ENCODE results near the gene VAMP5. TPM values are rescaled to one million over a fixed set of nuclear protein-coding genes. Genes with fewer than 3 reads are reported as not detected.
A peak's percentile ranks its signal among the peaks of the same experiment; 100 is the strongest.

Gene VAMP5
- total and polyA plus RNA-seq, 2 donors from 2014 or later = 46.0 to 145 TPM

DNA sequence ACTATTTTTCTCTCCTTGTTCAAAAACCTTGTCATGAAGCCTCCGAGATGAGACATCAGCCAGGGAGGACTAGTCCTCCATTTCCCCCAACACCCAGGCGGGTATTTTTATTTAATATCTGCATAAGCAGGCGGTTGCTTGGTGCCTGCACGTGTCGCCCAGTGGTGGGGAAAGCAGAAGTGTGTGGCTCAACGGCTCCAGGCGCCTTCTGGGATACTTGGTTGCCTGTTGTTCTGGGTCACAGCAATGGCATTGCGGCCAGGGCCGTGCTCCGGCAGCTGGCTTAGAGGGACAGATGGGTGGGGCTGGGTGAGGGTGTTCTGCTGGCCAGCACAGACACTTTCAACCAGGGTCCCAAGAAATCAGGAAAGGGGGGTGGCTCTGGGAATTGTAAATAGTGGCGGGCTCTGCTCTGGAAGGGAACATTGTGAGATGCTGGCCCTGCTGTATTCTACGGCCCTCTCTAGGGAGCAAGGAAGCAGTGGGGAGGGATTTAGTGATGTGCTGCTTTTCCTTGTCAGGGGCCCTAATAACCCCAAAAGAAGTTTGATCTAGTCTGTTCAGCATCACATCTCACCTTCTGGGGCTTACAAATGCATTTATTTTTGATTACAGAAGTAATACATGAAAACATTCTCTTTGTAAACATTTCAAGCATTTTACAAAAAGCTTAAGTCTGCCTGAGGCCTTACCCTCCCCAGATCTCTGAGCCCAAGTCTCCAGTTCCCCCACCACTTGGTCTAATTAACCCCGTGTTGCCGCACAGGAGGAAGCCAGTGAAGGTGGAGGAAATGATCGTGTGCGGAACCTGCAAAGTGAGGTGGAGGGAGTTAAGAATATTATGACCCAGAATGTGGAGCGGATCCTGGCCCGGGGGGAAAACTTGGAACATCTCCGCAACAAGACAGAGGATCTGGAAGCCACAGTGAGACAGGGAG is 5.7 kb upstream of the VAMP5 start:
- Histone ChIP-seq H3K9ac (ENCODE audit: low read length in 3 of 3) (peak overlapping the region in 2 of 3 donors; percentile 71 to 73), H3K9me3 (ENCODE audit: control insufficient read depth in 2 of 3, insufficient read depth in 1 of 3, low read length in 3 of 3) (no peaks in the 10 kb centered on the region), H3K27ac (ENCODE audit: low read depth in 2 of 2, low read length in 2 of 2) (peak overlapping the region; percentile 85 to 94), H3K4me1 (ENCODE audit: control insufficient read depth in 2 of 3, insufficient read depth in 2 of 3, low read depth in 1 of 3, low read length in 3 of 3) (peaks cover 0 to 24% (median 20%) of the 10 kb centered on the region in 3 donors), H3K36me3 (ENCODE audit: control insufficient read depth in 2 of 3, insufficient read depth in 3 of 3, low read length in 3 of 3) (peaks cover 0 to 8% (median under 1%) of the 10 kb centered on the region in 3 donors), H3K27me3 (ENCODE audit: control insufficient read depth, insufficient read depth, low read length) (no peaks in the 10 kb centered on the region), H3K4me3 (ENCODE audit: low read length in 3 of 3) (peak overlapping the region; percentile 31 to 80 (median 65))
- peak in 3 of 5 donors; percentile 25 to 85 (median 47) for DNase-seq
- intact Hi-C loops (cut with DNase I) = no loop called here
- TF ChIP-seq, protein P1, sequence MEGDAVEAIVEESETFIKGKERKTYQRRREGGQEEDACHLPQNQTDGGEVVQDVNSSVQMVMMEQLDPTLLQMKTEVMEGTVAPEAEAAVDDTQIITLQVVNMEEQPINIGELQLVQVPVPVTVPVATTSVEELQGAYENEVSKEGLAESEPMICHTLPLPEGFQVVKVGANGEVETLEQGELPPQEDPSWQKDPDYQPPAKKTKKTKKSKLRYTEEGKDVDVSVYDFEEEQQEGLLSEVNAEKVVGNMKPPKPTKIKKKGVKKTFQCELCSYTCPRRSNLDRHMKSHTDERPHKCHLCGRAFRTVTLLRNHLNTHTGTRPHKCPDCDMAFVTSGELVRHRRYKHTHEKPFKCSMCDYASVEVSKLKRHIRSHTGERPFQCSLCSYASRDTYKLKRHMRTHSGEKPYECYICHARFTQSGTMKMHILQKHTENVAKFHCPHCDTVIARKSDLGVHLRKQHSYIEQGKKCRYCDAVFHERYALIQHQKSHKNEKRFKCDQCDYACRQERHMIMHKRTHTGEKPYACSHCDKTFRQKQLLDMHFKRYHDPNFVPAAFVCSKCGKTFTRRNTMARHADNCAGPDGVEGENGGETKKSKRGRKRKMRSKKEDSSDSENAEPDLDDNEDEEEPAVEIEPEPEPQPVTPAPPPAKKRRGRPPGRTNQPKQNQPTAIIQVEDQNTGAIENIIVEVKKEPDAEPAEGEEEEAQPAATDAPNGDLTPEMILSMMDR (IDR thresholded peaks at IDR 0.05; ENCODE audit: borderline replicate concordance, extremely low read depth, insufficient read depth) = no peak
- FAIRE-seq = no peak

DNA sequence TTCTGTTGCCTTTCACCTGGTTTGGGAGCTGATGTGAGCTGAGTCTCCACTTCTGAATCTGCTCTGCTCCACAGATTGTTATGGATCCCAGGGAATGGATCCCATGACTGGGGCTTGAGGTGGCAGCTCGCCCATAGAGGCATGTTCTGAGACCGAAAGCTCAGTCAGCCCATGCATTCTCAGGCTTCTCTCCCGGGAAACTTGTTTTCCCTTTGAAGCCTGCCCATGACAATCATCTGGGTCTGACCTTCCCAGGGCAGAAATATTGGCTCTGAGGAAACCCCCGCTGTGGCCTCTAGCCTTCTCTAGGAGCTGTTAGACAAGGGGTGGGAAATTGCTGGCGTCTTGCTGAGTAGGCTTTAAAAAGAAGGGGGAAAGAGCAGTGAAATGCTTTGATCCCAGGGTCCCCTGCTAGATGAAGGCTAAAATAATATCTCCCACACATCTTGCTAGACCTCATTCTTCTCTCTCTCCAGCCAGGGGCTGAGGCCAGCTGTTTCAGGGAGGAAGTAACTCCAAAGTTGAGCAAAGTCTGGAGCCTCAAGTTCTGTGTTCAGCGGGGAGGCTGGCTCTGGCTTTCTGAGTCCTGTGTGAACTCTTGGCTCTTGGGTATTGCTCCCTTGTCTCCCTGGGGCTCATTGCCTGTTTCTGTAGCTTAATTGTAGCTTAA is 4.8 kb upstream of the VAMP5 start:
- Histone ChIP-seq H3K27ac (ENCODE audit: low read depth in 2 of 2, low read length in 2 of 2) (peak overlapping the region; percentile 85 to 94), H3K4me1 (ENCODE audit: control insufficient read depth in 2 of 3, insufficient read depth in 2 of 3, low read depth in 1 of 3, low read length in 3 of 3) (peaks cover 0 to 29% (median 20%) of the 10 kb centered on the region in 3 donors), H3K9ac (ENCODE audit: low read length in 3 of 3) (peak overlapping the region in 2 of 3 donors; percentile 41 to 71), H3K36me3 (ENCODE audit: control insufficient read depth in 2 of 3, insufficient read depth in 3 of 3, low read length in 3 of 3) (peaks cover 0 to 8% (median 2%) of the 10 kb centered on the region in 3 donors), H3K9me3 (ENCODE audit: control insufficient read depth in 2 of 3, insufficient read depth in 1 of 3, low read length in 3 of 3) (no peaks in the 10 kb centered on the region), H3K27me3 (ENCODE audit: control insufficient read depth, insufficient read depth, low read length) (no peaks in the 10 kb centered on the region), H3K4me3 (ENCODE audit: low read length in 3 of 3) (peak overlapping the region; percentile 11 to 80 (median 65))
- peak in 2 of 5 donors; percentile 57 to 72 for DNase-seq
- TF ChIP-seq, protein P1 (IDR thresholded peaks at IDR 0.05; ENCODE audit: borderline replicate concordance, extremely low read depth, insufficient read depth) = no peak
- FAIRE-seq = no peak
- intact Hi-C loops (cut with DNase I) = no loop called here

DNA sequence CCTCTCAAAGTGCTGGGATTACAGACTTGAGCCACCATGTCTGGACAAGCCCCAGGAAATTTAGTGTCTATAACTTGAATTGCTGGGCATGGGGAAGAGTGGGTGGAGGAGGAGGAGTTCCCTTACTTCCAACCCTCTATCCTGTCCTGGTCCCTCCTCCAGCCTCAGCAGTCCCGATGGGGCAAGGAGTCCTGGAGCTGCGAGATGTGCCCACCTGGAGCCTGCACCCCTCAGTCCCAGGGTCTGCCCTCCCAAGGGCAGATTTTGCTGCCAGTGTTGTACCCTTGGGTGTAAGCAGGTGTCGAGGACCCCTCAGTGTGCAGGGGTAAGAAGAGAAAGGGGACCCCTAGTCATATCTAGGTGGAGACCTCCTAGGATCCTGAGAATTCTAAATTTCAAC is 4.0 kb upstream of the VAMP5 start:
- Histone ChIP-seq H3K9me3 (ENCODE audit: control insufficient read depth in 2 of 3, insufficient read depth in 1 of 3, low read length in 3 of 3) (no peaks in the 10 kb centered on the region), H3K9ac (ENCODE audit: low read length in 3 of 3) (no peak overlapping the region), H3K4me3 (ENCODE audit: low read length in 3 of 3) (no peak overlapping the region), H3K4me1 (ENCODE audit: control insufficient read depth in 2 of 3, insufficient read depth in 2 of 3, low read depth in 1 of 3, low read length in 3 of 3) (peaks cover 0 to 33% (median 20%) of the 10 kb centered on the region in 3 donors), H3K27me3 (ENCODE audit: control insufficient read depth, insufficient read depth, low read length) (no peaks in the 10 kb centered on the region), H3K36me3 (ENCODE audit: control insufficient read depth in 2 of 3, insufficient read depth in 3 of 3, low read length in 3 of 3) (peaks cover 0 to 8% (median 2%) of the 10 kb centered on the region in 3 donors), H3K27ac (ENCODE audit: low read depth in 2 of 2, low read length in 2 of 2) (no peak overlapping the region)
- FAIRE-seq (no peak), DNase-seq (no peak)
- intact Hi-C loops (cut with DNase I) = no loop called here
- TF ChIP-seq, protein P1 (IDR thresholded peaks at IDR 0.05; ENCODE audit: borderline replicate concordance, extremely low read depth, insufficient read depth) = no peak
